ENCODE data around the gene CFDP1.
"Not testable (repeated sequence)": the region's sequence is repeated elsewhere in the genome, so short reads cannot be mapped to it uniquely, and the experiment has no call there.

CFDP1 gene

GRCh38 chr16:75306099-75306762 lies 127.1 kb downstream of the CFDP1 start:
- intact Hi-C loops (cut with DNase I): no loop called here
- no peak for DNase-seq

GRCh38 chr16:75305364-75306098 lies 127.8 kb downstream of the CFDP1 start:
- peak in 3 of 10 donors; percentile 8 to 20 (median 8) for DNase-seq
- intact Hi-C loops (cut with DNase I): no loop called here

- DNase-seq: peak in 8 of 10 donors; percentile 32 to 96 (median 66)
- intact Hi-C loops (cut with DNase I): loop anchor here (5.0 kb wide), 1 partner anchor 37 kb away; no protein-coding TSS in a partner anchor
These were observed 128.6 kb downstream of the CFDP1 start for GRCh38 chr16:75304521-75305363.

GRCh38 chr16:75301804-75302203 lies 131.5 kb downstream of the CFDP1 start:
- no peak for DNase-seq
- intact Hi-C loops (cut with DNase I): loop anchor here (5.0 kb wide), 1 partner anchor 35 kb away; no protein-coding TSS in a partner anchor

- intact Hi-C loops (cut with DNase I): no loop called here
- DNase-seq: peak in 2 of 10 donors; percentile 6 to 30
These were observed 135.0 kb downstream of the CFDP1 start for GRCh38 chr16:75298267-75298666.

- intact Hi-C loops (cut with DNase I): no loop called here
- peak in 4 of 10 donors; percentile 16 to 58 (median 36) for DNase-seq
These were observed 136.7 kb downstream of the CFDP1 start for GRCh38 chr16:75296606-75297005.

- DNase-seq: peak in 4 of 10 donors; percentile 10 to 71 (median 33)
These were observed 138.4 kb downstream of the CFDP1 start for GRCh38 chr16:75294773-75295459.

GRCh38 chr16:75293772-75294171 lies 139.5 kb downstream of the CFDP1 start:
- intact Hi-C loops (cut with DNase I): no loop called here
- no peak for DNase-seq

More at GRCh38 chr16:75294773-75295459, 138.4 kb downstream of the CFDP1 start:
- intact Hi-C loops (cut with DNase I): no loop called here

- intact Hi-C loops (cut with DNase I): no loop called here
These were observed 140.1 kb downstream of the CFDP1 start for GRCh38 chr16:75293173-75293572.

GRCh38 chr16:75292691-75293090 lies 140.6 kb downstream of the CFDP1 start:
- intact Hi-C loops (cut with DNase I): no loop called here
- no peak for DNase-seq

More at GRCh38 chr16:75293173-75293572, 140.1 kb downstream of the CFDP1 start:
- no peak for DNase-seq

- no peak for DNase-seq
These were observed 144.1 kb downstream of the CFDP1 start for GRCh38 chr16:75289189-75289588.

GRCh38 chr16:75288596-75289120 lies 144.6 kb downstream of the CFDP1 start:
- intact Hi-C loops (cut with DNase I): no loop called here
- DNase-seq: no peak

More at GRCh38 chr16:75289189-75289588, 144.1 kb downstream of the CFDP1 start:
- intact Hi-C loops (cut with DNase I): no loop called here

- no peak for DNase-seq
- intact Hi-C loops (cut with DNase I): no loop called here
These were observed 145.1 kb downstream of the CFDP1 start for GRCh38 chr16:75288181-75288580.

- intact Hi-C loops (cut with DNase I): no loop called here
These were observed 145.6 kb downstream of the CFDP1 start for GRCh38 chr16:75287708-75288107.

GRCh38 chr16:75286389-75286788 lies 146.9 kb downstream of the CFDP1 start:
- no peak for DNase-seq
- intact Hi-C loops (cut with DNase I): no loop called here

More at GRCh38 chr16:75287708-75288107, 145.6 kb downstream of the CFDP1 start:
- DNase-seq: no peak

GRCh38 chr16:75282466-75283281 lies 150.6 kb downstream of the CFDP1 start:
- DNase-seq: peak in 8 of 10 donors; percentile 23 to 94 (median 59)
- intact Hi-C loops (cut with DNase I): no loop called here

GRCh38 chr16:75281826-75282225 lies 151.5 kb downstream of the CFDP1 start:
- intact Hi-C loops (cut with DNase I): no loop called here

GRCh38 chr16:75281009-75281408 lies 152.3 kb downstream of the CFDP1 start:
- DNase-seq; intact Hi-C loops (cut with DNase I): not testable (repeated sequence)

More at GRCh38 chr16:75281826-75282225, 151.5 kb downstream of the CFDP1 start:
- DNase-seq: peak in 1 of 10 donors; percentile 44

- DNase-seq: peak in 1 of 10 donors; percentile 33
These were observed 152.9 kb downstream of the CFDP1 start for GRCh38 chr16:75280331-75280804.

More at GRCh38 chr16:75280331-75280804, 152.9 kb downstream of the CFDP1 start:
- intact Hi-C loops (cut with DNase I): no loop called here

All from posterior cingulate gyrus (tissue), 11 donors.